Fibroblast of lung (primary cell): ENCODE measurements around the gene DOCK7.

Source experiments
- CTCF ChIP-seq, 2 donors: IDR thresholded peaks in 1 of 2; conservative IDR thresholded peaks in 1 of 2; 1 replicate in 1 of 2; 2 replicates in 1 of 2; pipeline ENCODE4 v1.5.1; 2011 to 2012; ENCODE audit warnings: low read length in 2 of 2, control low read depth in 1 of 2, inconsistent platforms in 1 of 2, low read depth in 1 of 2, mild to moderate bottlenecking in 1 of 2
- EZH2 ChIP-seq: IDR thresholded peaks from 2 replicates; pipeline ENCODE4 v1.5.1; 2012; ENCODE audit warnings: low read length, control low read depth, mild to moderate bottlenecking; ENCODE audit errors: missing control alignments

- TF ChIP-seq CTCF (conservative IDR thresholded peaks at IDR 0.05 in 1 of 2, IDR thresholded peaks at IDR 0.05 in 1 of 2; ENCODE audit: low read depth in 1 of 2, low read length in 2 of 2) = no peak
- TF ChIP-seq EZH2 = no peak
Measured at GRCh38 chr1:62439652-62440371, 248.4 kb downstream of the DOCK7 start.
